Activated CD4-positive, alpha-beta T cell treated with anti-CD3 and anti-CD28 coated beads, Interleukin-2, Interleukin-6, amounts not matched to agents 100 ng/mL and 50 ng/mL, durations not matched to agents 16 hours and 8 hours (primary cell): ENCODE results near the gene MAP2K5.
A peak's percentile ranks its signal among the peaks of the same experiment; 100 is the strongest.

ENCODE experiments used
- DNase-seq: peaks from one replicate; pipeline ENCODE4 v3.0.0-alpha.2; 2020

Gene MAP2K5

DNA sequence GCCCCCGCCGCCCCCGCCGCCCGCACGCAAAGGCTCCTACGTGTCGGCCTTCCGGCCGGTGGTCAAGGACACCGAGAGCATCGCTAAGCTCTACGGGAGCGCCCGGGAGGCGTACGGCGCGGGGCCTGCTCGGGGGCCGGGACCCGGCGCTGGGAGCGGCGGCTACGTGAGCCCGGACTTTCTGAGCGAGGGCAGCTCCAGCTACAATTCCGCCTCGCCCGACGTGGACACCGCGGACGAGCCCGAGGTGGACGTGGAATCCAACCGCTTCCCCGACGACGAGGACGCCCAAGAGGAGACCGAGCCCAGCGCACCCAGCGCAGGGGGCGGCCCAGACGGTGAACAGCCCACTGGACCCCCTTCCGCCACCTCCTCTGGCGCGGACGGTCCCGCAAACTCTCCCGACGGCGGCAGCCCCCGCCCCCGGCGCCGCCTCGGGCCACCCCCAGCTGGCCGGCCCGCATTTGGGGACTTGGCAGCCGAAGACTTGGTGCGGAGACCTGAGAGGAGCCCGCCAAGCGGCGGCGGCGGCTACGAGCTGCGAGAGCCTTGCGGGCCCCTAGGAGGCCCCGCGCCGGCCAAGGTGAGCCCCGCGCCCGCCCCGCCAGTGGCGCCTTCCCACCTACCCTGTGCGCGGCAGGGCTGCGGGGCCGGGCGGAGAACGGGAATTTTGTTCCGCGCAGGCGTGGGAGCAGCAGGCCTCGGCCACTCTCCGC is 285.2 kb downstream of the MAP2K5 start:
- no peak for DNase-seq

DNA sequence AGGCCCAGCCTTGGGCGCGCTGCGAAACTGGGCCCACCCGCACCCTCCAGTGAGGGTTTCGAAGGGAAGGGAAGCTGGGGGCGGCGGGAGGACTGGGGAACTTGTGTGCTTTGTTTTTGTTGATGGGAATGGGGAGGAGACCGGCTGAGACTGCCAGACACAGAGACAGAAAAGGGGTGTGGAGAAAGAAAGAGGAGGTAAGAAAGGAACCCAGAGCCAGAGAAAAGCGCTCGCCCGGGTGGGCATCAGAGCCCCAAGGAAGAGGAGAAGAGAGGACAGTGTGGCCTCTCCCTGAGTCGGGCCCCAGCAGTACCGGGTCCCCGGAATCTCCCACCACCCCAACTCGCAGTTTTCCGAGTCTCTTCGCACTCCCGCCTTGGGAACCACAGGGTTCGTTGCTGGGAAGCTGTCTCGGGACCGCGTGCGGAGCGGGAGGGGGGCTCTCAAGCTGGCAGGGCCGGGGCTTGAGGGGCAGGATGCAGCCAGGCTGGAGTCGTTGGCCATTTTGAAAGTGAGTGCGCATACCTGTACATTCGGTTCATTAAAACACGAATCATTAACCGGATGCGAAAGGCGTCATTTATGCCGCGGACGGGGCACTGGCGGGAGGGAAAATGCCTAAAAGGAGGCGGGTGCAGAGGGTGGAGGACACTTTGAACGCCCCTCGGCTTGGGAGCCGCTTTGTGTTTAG is 285.9 kb downstream of the MAP2K5 start:
- no peak for DNase-seq

DNA sequence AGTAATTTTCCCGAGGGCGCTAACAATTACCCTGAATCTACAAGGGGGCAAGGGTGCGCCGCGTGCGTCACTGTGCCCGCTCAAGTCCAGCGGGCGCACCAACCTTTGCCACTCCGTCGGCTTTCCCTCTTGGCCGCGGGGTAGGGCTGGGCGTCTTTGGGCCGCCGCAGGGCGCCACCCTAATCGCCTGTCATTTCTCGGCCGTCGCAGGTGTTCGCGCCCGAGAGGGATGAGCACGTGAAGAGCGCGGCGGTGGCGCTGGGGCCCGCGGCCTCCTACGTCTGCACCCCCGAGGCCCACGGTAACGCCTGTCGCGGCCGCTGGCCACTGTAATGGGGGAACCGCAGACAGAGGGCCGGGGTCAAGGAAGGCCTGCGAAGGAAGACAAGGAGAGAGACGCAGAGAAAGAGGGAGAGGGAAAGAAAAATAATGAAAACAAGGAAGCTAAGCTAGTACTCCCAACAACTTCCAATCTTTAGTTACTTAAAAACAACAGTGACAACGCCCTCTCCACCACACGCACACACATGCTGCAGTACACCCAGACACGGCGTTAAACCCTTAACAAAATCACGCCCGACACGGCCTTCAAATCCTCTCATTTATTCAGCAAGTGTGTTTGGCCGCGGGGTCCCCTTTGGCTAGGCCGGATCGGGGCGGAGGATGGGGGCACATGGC is 286.6 kb downstream of the MAP2K5 start:
- DNase-seq: no peak

DNA sequence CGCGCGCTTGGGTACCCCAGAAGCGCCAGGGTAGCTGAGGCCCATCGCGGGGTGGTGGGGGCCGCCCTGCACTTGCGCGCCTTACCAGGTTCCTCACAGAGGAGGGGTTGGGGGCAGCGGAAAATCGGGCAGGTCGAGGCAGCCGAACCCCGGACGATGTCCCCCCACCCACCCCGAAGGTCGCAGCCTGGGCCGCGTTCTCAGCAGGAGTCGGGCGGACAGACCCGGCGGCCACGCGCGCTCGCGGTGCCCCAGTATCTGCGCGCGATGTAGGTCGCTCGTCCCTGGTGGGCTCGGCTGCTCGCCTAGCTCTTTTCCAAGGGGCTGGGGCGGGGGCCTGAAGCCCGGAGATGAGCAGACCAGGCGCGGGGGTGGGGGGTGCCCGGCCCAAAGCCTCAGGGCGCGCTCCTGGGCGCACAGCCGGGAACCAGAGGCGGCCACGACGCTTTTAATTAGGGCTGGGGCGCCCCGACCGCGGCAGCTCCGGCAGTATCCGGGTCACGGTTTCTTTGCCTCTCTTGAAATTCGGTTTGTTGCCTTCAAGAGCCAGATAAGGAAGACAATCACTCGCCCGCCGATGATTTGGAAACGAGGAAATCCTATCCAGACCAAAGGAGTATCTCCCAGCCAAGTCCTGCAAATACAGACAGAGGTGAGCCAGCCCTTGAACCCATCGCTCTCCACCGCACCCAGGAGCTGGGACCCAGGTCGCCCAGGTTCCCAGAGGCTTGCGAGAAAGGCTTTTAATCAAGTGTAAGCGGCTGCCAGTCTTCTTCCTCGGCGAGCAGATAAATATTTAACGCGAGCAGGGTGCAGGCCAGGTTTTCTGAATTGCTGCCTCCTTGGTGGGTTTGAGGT is 287.4 kb downstream of the MAP2K5 start:
- no peak for DNase-seq

DNA sequence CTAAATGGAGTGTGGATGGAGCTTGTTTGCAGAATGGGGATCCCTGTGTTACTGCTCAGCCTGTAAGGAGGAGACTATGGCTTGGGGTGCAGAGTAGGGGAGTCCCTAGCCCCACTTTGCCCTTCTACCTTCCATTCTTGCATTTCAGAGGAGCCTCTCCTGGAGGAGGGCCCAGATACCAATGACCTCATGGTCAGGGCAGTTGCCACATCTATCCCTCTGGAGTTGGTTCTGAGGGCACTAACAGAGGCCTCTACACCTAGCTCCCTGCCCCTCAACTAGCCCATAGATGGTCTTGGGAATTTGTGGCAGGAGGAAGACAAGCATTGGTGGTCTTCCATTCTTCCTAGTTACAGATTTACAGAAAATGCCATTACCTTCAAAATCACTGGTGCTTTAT is 288.9 kb downstream of the MAP2K5 start:
- no peak for DNase-seq

DNA sequence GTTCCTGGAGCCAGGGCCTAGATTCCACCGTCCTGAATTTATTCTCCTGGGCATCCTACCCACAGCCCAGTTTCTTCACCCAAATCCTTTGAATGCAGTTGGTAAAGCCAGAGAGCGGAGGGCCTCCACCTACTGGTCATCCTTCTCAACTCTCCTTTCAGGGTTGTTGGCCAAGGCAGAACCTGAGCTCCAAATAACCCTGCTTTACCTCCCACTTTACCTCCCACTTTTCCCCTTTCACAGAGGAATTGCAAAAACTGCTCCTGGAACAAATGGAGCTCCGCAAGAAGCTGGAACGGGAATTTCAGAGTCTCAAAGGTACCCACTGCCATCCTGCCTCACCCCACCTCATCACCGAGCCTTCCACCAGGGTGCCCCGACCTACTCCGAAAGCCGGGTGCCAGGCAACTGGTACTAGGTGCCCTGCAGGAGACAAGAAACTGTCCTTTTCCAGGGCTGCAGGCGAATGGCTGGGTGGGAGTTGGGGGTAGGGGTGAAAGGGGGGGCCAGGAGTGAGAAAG is 289.6 kb downstream of the MAP2K5 start:
- DNase-seq: no peak

DNA sequence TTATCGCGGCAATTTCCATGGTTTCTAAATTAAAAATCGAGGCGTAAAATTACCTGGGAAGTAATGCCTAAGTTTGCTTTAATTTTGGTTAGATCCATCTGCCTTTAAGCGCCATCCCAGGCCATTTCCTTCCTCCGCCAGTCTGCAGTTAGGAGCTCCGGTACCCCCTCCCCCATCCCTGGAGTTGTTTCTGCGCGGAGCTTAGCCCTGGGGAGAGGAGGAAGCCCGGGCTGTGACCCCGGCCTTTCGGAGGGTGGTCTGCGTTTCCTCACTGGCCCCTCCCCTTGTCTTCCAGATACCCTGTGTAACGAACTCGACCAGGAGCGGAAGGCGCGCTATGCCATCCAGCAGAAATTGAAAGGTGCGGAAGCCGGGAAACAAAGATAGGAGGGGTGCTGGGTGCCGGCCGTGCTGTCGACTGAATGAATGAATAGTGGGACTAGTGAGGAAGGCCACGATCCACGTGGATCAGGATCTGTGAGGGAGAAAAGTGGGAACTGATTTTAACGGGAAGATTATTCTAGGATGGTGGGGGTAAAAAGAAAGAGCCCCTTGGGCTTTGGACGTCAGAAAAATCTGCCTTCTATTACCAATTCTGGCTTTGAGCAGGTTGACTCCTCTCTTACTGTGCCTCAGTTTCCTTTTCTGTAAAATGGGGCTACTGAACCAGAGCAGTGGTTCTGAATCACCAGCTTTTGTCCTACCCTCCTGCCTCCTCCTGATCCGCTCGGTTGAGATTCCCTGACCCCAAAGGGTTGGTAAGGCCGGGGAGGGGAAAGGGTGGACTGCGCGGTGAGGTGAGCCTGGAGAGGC is 290.6 kb downstream of the MAP2K5 start:
- no peak for DNase-seq

DNA sequence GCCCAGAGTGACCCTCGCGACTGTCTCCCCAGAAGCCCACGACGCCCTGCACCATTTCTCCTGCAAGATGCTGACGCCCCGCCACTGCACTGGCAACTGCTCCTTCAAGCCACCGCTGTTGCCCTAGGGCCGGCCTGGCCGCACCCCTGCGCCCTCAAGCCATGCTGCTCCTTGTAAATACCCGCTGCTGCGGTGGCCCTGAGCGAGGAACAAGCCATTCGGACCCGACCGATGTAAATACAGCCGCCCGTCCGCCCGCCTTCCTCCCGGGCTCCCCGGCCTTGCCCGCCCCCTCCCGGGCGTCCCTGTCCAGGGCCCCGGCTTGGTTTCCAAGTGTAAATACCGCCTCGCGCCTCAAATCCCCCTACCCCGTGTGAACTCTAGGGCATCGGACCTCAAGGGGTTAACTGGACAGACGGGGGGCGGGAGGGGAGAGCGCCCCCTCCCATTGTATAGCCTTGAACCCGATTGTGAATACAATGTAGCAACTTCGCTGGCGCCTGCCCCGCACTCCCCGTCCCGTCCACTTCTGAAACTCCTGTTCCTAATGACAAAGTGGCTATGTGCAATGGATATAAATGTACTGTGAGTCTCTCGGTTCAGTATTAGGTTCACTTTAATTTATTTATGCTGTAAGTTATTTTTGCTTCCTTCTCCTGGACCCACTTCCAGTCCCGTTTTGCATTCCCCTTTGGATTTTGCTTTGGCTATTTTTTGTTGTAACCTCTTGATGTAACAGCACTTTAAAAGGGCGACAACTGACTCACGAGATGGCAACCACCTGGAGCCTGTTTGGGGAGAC is 291.4 kb downstream of the MAP2K5 start:
- peak; percentile 40 for DNase-seq

DNA sequence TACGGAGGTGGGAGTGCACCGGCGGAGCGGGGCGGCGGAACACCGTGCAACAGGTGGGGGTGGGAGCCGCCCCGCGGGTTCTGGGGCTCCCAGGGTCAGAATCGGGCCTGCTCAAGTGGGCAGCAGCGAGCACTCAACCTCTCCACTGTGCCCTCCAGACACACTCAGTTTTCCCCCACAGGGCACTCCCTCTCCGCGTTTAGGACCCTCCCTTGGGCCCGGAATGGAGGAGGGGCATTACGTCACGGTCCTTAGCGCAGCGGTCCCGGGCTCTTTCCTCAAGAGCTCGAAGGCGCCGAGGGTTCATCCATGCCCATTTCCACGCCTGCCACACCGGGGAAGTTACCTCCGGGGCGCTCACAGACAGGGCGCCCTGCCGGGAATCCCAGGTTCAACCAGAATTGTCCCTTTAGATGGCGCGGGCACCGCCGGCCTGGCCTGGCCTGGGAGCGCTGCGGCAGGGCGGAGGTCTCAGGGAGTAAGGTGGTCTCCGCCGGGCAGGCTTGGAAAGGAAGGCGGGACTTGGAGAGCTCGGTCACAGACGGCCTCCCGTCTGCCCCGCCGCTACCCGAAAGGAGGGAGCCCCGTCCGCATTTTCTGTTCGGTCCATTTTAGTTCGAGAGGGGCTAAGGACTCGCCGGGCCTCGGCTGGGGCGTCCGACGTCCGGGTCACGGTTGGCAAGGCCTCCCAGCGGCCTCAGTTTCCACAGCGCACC is 292.2 kb downstream of the MAP2K5 start:
- DNase-seq: no peak

DNA sequence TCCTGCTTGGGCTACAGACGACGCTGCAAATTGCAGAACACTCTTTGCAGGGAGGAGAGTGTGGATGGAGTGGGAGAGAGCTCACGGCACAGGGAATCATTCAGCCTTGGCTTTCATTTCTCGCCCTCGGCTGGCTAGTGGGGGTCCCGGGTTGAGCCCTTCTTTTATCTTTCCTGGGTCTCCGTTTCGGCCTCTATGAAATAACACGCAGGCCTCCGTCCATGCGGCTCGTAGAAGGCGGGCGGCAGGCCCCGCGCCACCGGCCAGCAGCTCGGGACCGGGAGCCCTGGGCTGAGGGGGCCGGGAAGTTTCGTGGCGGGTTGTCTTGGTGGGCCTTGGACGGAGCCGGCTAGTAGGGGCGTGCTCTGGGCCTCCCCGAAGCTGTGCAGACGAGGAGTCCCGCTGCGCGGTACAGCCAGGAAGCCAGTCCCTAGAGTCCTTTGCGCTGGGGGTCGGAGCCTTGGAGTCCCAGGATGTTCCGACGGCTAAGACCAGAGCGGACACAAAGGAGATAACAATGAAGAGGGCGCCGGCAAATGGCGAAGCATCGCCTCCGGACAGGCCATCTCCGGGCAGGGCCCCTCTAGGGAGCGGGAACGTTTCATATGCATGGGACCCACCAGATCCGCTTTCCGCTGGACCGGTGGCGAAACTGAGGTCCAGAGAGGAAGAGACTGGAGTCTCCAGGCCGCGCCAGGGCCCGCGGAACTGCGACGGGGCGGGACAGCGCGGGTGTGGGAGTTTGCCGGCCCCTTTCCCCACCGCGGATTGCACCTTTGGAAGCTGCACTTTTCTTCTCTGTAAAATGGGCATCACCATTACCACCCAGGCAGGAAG is 293.0 kb downstream of the MAP2K5 start:
- DNase-seq: no peak

DNA sequence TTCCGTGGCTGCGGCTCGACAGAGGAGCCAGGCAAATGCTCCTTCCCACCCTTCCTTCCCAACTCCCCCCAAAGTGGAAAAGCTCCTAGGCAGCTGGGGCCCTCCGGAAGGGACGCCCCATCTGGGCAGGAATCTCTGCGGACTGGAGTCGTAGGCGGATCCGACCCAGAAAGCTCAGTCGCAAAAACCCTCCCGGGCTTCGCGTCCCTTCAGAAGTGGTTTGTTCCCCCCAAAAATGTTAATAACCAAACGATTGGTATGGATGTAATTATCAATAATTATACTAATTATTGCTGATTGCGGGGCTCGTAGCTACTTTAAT is 293.6 kb downstream of the MAP2K5 start:
- DNase-seq: no peak

DNA sequence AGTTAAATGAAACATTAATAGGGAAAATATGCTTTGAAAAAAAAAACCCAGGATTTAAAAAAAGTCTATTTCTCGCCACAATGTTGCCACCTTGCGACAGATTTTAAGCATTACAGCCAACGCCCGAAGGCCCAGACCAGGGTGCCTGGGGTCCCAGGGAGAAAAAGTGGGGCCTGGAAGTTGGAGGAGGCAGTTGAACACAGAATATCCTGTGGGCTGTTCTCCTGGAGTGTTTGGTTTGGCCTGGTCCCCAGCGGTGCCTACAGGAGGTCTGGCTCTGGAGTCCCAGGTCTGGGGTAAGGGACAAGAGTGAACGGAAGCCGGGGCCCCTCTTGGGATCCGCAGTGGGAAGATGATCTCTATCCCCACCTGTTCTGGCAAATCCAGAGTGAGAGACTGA is 294.0 kb downstream of the MAP2K5 start:
- peak; percentile 56 for DNase-seq

DNA sequence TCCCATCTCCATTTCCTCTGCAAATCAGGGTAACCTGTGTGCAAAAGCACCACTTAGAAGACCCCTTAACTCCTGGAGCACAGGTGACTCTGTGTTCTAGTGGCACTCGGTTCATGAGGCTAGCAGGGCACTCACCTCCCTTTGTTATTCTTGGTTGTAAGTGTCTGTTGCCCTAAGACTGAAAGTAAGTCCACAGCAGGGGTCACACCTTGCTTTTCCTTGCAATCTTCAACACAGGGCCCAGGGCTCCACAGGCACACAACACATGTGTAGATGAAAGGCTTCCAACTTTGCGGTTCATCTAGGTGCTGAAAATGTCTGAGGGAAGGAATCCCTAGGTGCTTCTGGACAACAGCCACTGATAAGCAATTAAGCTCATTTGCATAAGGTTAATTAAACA is 294.5 kb downstream of the MAP2K5 start:
- no peak for DNase-seq

DNA sequence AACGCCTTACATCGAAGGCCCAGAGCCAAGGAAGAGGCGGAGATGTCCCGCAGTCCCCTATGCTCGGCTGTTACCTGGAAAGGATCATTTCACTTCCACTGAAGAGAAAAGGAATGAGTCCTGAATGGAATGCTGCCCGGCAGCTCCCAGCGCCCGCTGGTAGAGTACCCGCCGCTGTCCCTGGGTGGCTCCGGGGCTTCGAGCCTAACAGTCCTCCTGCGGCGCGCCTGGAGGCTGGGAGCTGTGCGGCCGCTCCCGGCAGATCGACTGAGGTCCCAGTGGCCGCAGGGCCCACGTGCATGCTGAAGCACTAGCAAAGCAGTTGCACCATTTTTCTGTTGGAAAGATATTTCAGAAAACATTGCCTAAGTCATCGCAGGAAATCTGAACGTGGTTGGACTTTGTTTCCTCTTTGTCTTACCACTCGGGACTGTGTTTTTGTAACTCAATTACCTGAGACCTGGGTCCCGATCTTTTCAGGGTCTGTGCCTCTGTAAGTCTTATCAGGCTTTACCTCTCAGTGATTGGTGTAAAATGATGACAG is 296.4 kb downstream of the MAP2K5 start:
- no peak for DNase-seq

DNA sequence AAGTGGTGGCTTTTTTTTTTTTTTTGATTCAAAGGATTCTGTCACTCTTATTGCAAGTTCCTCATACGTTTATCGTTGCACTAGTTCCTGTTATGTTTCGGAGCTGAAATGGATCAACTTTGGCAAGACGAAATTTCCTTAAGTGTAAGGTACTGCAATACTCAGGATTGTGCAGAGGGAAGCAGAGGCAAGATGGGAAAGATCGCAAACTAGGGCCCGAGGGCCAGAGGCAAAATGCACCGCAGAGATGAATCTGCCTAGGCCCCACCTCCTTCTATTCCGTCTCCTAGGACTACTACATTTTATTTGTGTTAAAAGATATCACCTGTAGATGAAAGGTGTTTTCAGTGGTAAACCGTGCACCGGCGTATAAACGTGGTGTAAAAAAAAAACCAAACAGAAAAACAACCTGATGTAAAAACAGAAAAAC is 297.0 kb downstream of the MAP2K5 start:
- no peak for DNase-seq

DNA sequence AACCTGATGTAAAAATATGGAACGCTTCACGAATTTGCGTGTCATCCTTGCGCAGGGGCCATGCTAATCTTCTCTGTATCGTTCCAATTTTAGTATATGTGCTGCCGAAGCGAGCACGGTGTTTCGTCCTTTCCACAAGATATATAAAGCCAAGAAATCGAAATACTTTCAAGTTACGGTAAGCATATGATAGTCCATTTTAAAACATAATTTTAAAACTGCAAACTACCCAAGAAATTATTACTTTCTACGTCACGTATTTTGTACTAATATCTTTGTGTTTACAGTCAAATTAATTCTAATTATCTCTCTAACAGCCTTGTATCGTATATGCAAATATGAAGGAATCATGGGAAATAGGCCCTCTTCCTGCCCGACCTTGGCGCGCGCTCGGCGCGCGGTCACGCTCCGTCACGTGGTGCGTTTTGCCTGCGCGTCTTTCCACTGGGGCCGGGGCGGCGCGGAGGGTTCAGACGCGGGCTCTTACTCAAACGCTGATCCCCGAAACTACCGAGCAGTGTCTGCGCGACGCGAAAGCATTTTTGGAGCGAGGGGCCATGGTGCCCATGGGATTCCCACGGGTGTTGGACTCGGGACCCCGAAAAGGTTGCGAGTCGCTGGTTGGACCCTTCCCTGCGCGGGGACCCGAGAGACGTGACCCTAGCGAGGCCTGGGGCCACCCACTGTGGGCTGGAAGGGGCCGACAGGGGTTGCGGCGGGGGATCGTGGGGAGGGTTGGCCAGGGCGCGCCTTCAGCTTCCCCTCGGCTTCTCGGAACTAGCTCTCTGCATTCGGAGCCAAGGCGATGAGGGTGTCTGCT is 297.6 kb downstream of the MAP2K5 start, which contains the start of gene RNU6-1:
RNU6-1 (minus strand) TSS at position 117 of the 820 bp plus-strand sequence.
- peak; percentile 97 for DNase-seq

DNA sequence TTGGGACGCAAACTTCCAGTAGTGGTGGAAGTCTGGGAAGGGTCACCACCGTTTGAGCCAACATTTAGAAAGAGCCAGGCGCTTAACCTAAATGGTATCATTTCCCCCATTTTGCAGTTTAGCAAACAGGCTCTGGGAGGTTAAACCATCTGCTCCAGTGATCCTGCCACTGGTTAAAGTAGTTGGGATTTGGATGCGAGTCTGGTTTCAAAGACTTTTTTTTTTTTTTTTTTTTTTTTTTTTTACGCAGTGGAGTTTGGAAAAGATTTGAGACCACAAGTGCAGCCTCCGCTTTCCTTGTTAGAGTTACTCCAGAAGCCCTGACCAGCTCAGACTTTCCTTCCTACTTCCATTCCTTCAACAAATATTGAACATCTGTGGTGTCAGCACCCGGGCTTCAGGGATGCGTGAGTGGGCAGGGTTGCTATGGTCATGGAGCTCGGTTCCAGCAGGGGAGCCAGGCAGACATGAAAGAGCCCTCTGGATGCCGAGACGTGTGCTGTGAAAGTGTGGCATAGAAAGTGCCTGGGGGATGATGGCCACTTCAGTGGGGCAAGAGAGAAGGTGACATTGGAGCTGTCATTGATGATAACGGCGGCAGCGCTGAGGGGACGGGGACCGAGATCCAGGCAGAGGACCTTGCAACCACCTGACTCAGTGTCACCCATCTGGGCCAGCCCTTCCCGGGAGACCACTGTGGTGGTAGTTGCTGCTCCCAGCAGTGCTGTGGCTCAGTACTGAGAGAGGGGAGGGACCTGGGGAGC is 298.4 kb downstream of the MAP2K5 start:
- no peak for DNase-seq

DNA sequence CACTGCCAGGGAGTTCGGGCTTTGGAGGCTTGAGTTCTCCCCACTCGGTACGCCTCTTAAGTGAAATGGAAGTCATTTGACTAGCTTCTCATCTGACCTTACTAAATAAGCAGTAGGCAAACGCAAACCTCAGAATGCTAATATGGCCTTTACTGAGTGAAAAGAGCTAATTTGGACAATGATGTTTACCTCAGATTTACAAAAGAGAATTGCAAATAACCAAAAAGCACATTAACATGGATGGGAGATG is 298.9 kb downstream of the MAP2K5 start:
- no peak for DNase-seq
